ENCODE data around the gene METAP2.

DNA sequence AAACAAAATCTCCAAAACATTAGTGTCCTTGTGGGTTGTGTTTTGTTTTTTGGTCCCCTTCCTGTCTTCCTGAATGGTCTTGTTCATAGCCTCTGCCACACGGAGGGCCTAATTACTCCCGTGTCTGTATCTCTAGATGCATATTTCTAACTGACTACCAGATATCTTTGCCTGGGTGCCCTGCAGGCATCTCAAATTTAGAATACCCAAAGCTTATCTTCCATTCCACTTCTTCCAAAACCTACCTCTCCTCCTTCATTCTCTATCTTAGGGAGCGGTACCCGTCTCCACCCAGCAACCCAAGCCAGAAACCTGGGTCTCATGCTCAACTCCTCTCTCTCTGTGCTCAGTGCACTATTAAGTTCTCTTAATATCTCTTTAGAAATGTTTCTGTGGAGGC is 10.9 kb upstream of the METAP2 start:
- TF ChIP-seq, protein P1, sequence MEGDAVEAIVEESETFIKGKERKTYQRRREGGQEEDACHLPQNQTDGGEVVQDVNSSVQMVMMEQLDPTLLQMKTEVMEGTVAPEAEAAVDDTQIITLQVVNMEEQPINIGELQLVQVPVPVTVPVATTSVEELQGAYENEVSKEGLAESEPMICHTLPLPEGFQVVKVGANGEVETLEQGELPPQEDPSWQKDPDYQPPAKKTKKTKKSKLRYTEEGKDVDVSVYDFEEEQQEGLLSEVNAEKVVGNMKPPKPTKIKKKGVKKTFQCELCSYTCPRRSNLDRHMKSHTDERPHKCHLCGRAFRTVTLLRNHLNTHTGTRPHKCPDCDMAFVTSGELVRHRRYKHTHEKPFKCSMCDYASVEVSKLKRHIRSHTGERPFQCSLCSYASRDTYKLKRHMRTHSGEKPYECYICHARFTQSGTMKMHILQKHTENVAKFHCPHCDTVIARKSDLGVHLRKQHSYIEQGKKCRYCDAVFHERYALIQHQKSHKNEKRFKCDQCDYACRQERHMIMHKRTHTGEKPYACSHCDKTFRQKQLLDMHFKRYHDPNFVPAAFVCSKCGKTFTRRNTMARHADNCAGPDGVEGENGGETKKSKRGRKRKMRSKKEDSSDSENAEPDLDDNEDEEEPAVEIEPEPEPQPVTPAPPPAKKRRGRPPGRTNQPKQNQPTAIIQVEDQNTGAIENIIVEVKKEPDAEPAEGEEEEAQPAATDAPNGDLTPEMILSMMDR (IDR thresholded peaks at IDR 0.05), result no peak
- no peak for TF ChIP-seq POLR2A (IDR thresholded peaks at IDR 0.05)

Data from Peyer's patch (tissue), 4 donors.